H9 (cell line): ENCODE results near the gene SORBS1. TPM values are rescaled to one million over a fixed set of nuclear protein-coding genes. Genes with fewer than 3 reads are reported as not detected.

Experiments
- DNase-seq: peaks from one replicate; pipeline ENCODE4 v3.0.0-alpha.2; 2017
- H2AFZ ChIP-seq: one replicate; pipeline ENCODE4 v1.6.1; 2013; ENCODE audit warnings: mild to moderate bottlenecking, low read length, control low read depth, moderate library complexity
- H2AK5ac ChIP-seq: 2 replicates; pipeline ENCODE4 v1.6.1; 2013; ENCODE audit warnings: low read length, control low read depth, mixed read lengths; ENCODE audit not compliant: insufficient read length
- H2BK120ac ChIP-seq: one replicate; pipeline ENCODE4 v1.6.1; 2013; ENCODE audit warnings: low read depth, mild to moderate bottlenecking, low read length, control low read depth, inconsistent platforms; ENCODE audit not compliant: poor library complexity, severe bottlenecking
- H2BK12ac ChIP-seq: 2 replicates; pipeline ENCODE4 v1.6.1; 2013; ENCODE audit warnings: low read length, control low read depth, mixed read lengths, low read depth; ENCODE audit not compliant: insufficient read length
- H2BK15ac ChIP-seq: 2 replicates; pipeline ENCODE4 v1.6.1; 2013; ENCODE audit warnings: low read depth, low read length, control low read depth
- H2BK20ac ChIP-seq: one replicate; pipeline ENCODE4 v1.6.1; 2013; ENCODE audit warnings: low read depth, mild to moderate bottlenecking, low read length, control low read depth, inconsistent platforms; ENCODE audit not compliant: poor library complexity, severe bottlenecking
- H2BK5ac ChIP-seq: 2 replicates; pipeline ENCODE4 v1.6.1; 2013; ENCODE audit warnings: low read length, control low read depth, mixed read lengths; ENCODE audit not compliant: insufficient read length
- H3K14ac ChIP-seq: 2 replicates; pipeline ENCODE4 v1.6.1; 2013; ENCODE audit warnings: low read length, control low read depth; ENCODE audit not compliant: insufficient read depth
- H3K18ac ChIP-seq: 2 replicates; pipeline ENCODE4 v1.6.1; 2013; ENCODE audit warnings: low read depth, mild to moderate bottlenecking, mixed read lengths, low read length, control low read depth; ENCODE audit not compliant: insufficient read length
- H3K23ac ChIP-seq: 2 replicates; pipeline ENCODE4 v1.6.1; 2013; ENCODE audit warnings: low read length, control low read depth, mixed read lengths, low read depth; ENCODE audit not compliant: insufficient read length
- H3K23me2 ChIP-seq: 2 replicates; pipeline ENCODE4 v1.6.1; 2013; ENCODE audit warnings: low read depth, mild to moderate bottlenecking, mixed read lengths, low read length, control low read depth; ENCODE audit not compliant: insufficient read length, poor library complexity, severe bottlenecking
- H3K27ac ChIP-seq: 2 replicates; pipeline ENCODE4 v1.5.1; 2013; ENCODE audit warnings: low read length, control low read depth, mixed read lengths, low read depth; ENCODE audit not compliant: insufficient read length
- H3K27me3 ChIP-seq: 2 replicates; pipeline ENCODE4 v1.6.1; 2013; ENCODE audit warnings: low read length, control low read depth, inconsistent platforms; ENCODE audit not compliant: insufficient read depth
- H3K4ac ChIP-seq: 2 replicates; pipeline ENCODE4 v1.6.1; 2013; ENCODE audit warnings: low read depth, mild to moderate bottlenecking, control low read depth, inconsistent platforms, low read length, moderate library complexity
- H3K4me1 ChIP-seq: 2 replicates; pipeline ENCODE4 v1.6.1; 2013; ENCODE audit warnings: low read length, control low read depth, inconsistent platforms; ENCODE audit not compliant: insufficient read depth
- H3K4me2 ChIP-seq: 2 replicates; pipeline ENCODE4 v1.6.1; 2013; ENCODE audit warnings: low read length, control low read depth, mixed read lengths; ENCODE audit not compliant: insufficient read length, insufficient read depth
- H3K56ac ChIP-seq: 2 replicates; pipeline ENCODE4 v1.6.1; 2013; ENCODE audit warnings: low read depth, mild to moderate bottlenecking, mixed read lengths, low read length, control low read depth; ENCODE audit not compliant: insufficient read length
- H3K79me1 ChIP-seq: 2 replicates; pipeline ENCODE4 v1.6.1; 2013; ENCODE audit warnings: low read depth, mild to moderate bottlenecking, moderate library complexity, low read length, control low read depth, inconsistent platforms; ENCODE audit not compliant: insufficient read depth, poor library complexity, severe bottlenecking
- H3K79me2 ChIP-seq: 2 replicates; pipeline ENCODE4 v1.6.1; 2013; ENCODE audit warnings: low read length, control low read depth, inconsistent platforms; ENCODE audit not compliant: insufficient read depth
- H3K9ac ChIP-seq: 2 replicates; pipeline ENCODE4 v1.6.1; 2013; ENCODE audit warnings: low read length, control low read depth, mixed read lengths; ENCODE audit not compliant: insufficient read length; ENCODE audit errors: extremely low read depth
- H3K9me3 ChIP-seq: one replicate; pipeline ENCODE4 v1.6.1; 2013; ENCODE audit warnings: low read depth, low read length, inconsistent platforms; ENCODE audit not compliant: control insufficient read depth
- H3T11ph ChIP-seq: one replicate; pipeline ENCODE4 v1.6.1; 2013; ENCODE audit warnings: mild to moderate bottlenecking, low read length, control low read depth, inconsistent platforms
- H4K20me1 ChIP-seq: one replicate; pipeline ENCODE4 v1.6.1; 2013; ENCODE audit not compliant: control insufficient read depth, insufficient read length, insufficient read depth
- H4K5ac ChIP-seq: 2 replicates; pipeline ENCODE4 v1.6.1; 2013; ENCODE audit warnings: low read depth, mild to moderate bottlenecking, mixed read lengths, low read length, control low read depth; ENCODE audit not compliant: insufficient read length
- H4K8ac ChIP-seq: replicated peaks from 2 replicates; pipeline ENCODE4 v1.6.1; 2013; ENCODE audit warnings: low read length, control low read depth, mixed read lengths, low read depth; ENCODE audit not compliant: insufficient read length
- H4K91ac ChIP-seq: 2 replicates; pipeline ENCODE4 v1.6.1; 2013; ENCODE audit warnings: low read depth, mild to moderate bottlenecking, moderate library complexity, mixed read lengths, low read length, control low read depth; ENCODE audit not compliant: insufficient read length
- H3K27ac Mint-ChIP-seq, 3 experiments: 2 replicates in 2 of 3; 3 replicates in 1 of 3; pipeline ENCODE4 v1.8.0; 2020 to 2021; ENCODE audit warnings: mixed read lengths in 3 of 3, mild to moderate bottlenecking in 1 of 3, moderate library complexity in 1 of 3
- H3K27me3 Mint-ChIP-seq: 2 replicates; pipeline ENCODE4 v1.8.0; 2021; ENCODE audit warnings: low read depth, mild to moderate bottlenecking, moderate library complexity, mixed read lengths
- H3K36me3 Mint-ChIP-seq, 3 experiments: 2 replicates in 2 of 3; 3 replicates in 1 of 3; pipeline ENCODE4 v1.8.0; 2020 to 2021; ENCODE audit warnings: low read depth in 3 of 3, mixed read lengths in 3 of 3; ENCODE audit not compliant: insufficient read depth in 1 of 3
- H3K4me1 Mint-ChIP-seq, 2 experiments: 2 replicates each; pipeline ENCODE4 v1.8.0; 2020; ENCODE audit warnings: mixed read lengths in 2 of 2
- H3K4me3 Mint-ChIP-seq, 2 experiments: 2 replicates in 1 of 2; 3 replicates in 1 of 2; pipeline ENCODE4 v1.8.0; 2020 to 2021; ENCODE audit warnings: mild to moderate bottlenecking in 2 of 2, mixed read lengths in 2 of 2, moderate library complexity in 1 of 2
- H3K9me3 Mint-ChIP-seq, 2 experiments: 2 replicates in 1 of 2; 3 replicates in 1 of 2; pipeline ENCODE4 v1.8.0; 2020; ENCODE audit warnings: mild to moderate bottlenecking in 2 of 2, mixed read lengths in 2 of 2, moderate library complexity in 1 of 2
- CTCF ChIP-seq: fragments of 200-600 bp; sonication (generic); conservative IDR thresholded peaks from 3 replicates; pipeline ENCODE4 v1.8.0; 2021; ENCODE audit warnings: antibody characterized with exemption, mild to moderate bottlenecking
- WGBS: extraction: QIAGEN DNeasy Blood & Tissue Kit; methylation state at CpG from one replicate; pipeline ENCODE4 v1.1.7; 2013; ENCODE audit warnings: missing lambda C conversion rate, low lambda C conversion rate, mixed read lengths; ENCODE audit not compliant: insufficient read length; ENCODE audit errors: extremely low coverage; 5-methylcytosine and 5-hydroxymethylcytosine counted together
- total RNA-seq: library from RNA; stranded (reverse); gene quantifications from 2 replicates; pipeline ENCODE4 v1.2.1, GENCODE V29; 2021

SORBS1 gene
- total RNA-seq, 1 experiment from 2014 or later, result 24.3 TPM

DNA sequence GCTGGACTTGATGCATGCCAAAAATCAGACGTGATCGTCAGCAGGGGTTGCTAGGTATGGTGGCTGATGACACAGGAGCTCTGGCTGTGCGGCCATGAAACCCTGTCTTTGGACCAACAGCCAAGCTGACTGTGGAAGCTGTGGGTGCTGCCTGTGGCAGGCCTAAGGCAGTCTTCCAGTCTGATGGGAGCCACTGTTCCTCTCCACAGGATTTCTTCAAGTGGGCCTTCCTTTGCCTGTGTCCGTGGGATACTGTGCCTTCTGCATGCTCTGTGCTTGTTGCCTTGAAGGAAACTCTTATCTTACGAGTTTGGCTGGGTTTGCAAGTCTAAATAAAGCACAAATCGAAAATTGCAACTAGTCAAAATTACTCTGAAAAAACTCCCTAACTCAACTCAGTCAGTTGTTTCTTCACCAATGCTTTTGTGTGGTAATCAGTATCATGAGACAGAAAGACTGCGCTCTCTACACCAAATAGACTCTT is 168.4 kb downstream of the SORBS1 start:
- Histone ChIP-seq H3T11ph (no peak overlapping the region), H3K23me2 (no peaks in the 10 kb centered on the region), H3K79me1 (no peaks in the 10 kb centered on the region), H3K18ac (no peak overlapping the region), H2BK120ac (no peak overlapping the region), H3K4me2 (no peak overlapping the region), H3K27me3 (no peaks in the 10 kb centered on the region), H3K23ac (no peak overlapping the region), H2AFZ (no peak overlapping the region), H3K4me1 (0 out of 2 replicates have a peak, but pooled peaks cover 2% of the 10 kb centered on the region), H3K79me2 (no peaks in the 10 kb centered on the region), H2BK20ac (no peak overlapping the region), H3K27ac (no peak overlapping the region), H4K20me1 (no peaks in the 10 kb centered on the region), H3K14ac (no peak overlapping the region), H3K56ac (no peak overlapping the region), H2BK5ac (no peak overlapping the region), H2AK5ac (no peak overlapping the region), H4K8ac (no peak overlapping the region), H3K4ac (no peak overlapping the region), H4K5ac (no peak overlapping the region), H2BK12ac (no peak overlapping the region), H2BK15ac (no peak overlapping the region), H3K9ac (no peak overlapping the region), H3K9me3 (no peaks in the 10 kb centered on the region), H4K91ac (no peak overlapping the region)
- DNase-seq, result no peak
- Mint-ChIP-seq H3K27me3 (no peaks in the 10 kb centered on the region), H3K4me3 (no peak overlapping the region), H3K9me3 (no peaks in the 10 kb centered on the region), H3K4me1 (peaks cover 19 to 24% of the 10 kb centered on the region in 2 experiments), H3K27ac (no peak overlapping the region; a peak in 1 of 7 replicates), H3K36me3 (peaks cover 2 to 28% (median 12%) of the 10 kb centered on the region in 3 experiments; a peak in 5 of 7 replicates)
- no CpG with 5 or more reads among the region's 7 CpGs for WGBS
- TF ChIP-seq CTCF, result no peak
